ENCODE data around the gene NDRG2. TPM values are rescaled to one million over a fixed set of nuclear protein-coding genes. Genes with fewer than 3 reads are reported as not detected.

Gene NDRG2
- total and polyA plus RNA-seq, 9 of the 15 experiments (the other 6 are each of a cell fraction or from before 2014, with no cell fraction given), result 10.1 to 105 (median 41.0) TPM

GRCh38 chr14:21026988-21027315 lies 2.1 kb upstream of the NDRG2 start (continued):
- TF ChIP-seq, protein P1, sequence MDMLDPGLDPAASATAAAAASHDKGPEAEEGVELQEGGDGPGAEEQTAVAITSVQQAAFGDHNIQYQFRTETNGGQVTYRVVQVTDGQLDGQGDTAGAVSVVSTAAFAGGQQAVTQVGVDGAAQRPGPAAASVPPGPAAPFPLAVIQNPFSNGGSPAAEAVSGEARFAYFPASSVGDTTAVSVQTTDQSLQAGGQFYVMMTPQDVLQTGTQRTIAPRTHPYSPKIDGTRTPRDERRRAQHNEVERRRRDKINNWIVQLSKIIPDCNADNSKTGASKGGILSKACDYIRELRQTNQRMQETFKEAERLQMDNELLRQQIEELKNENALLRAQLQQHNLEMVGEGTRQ (CRISPR knock-in tag; IDR thresholded peaks at IDR 0.05), result no peak
- TF ChIP-seq ZNF785 (CRISPR knock-in tag; IDR thresholded peaks at IDR 0.05), result no peak
- no peak for TF ChIP-seq ZNF696 (CRISPR knock-in tag; conservative IDR thresholded peaks at IDR 0.05)
- TF ChIP-seq, protein P2, sequence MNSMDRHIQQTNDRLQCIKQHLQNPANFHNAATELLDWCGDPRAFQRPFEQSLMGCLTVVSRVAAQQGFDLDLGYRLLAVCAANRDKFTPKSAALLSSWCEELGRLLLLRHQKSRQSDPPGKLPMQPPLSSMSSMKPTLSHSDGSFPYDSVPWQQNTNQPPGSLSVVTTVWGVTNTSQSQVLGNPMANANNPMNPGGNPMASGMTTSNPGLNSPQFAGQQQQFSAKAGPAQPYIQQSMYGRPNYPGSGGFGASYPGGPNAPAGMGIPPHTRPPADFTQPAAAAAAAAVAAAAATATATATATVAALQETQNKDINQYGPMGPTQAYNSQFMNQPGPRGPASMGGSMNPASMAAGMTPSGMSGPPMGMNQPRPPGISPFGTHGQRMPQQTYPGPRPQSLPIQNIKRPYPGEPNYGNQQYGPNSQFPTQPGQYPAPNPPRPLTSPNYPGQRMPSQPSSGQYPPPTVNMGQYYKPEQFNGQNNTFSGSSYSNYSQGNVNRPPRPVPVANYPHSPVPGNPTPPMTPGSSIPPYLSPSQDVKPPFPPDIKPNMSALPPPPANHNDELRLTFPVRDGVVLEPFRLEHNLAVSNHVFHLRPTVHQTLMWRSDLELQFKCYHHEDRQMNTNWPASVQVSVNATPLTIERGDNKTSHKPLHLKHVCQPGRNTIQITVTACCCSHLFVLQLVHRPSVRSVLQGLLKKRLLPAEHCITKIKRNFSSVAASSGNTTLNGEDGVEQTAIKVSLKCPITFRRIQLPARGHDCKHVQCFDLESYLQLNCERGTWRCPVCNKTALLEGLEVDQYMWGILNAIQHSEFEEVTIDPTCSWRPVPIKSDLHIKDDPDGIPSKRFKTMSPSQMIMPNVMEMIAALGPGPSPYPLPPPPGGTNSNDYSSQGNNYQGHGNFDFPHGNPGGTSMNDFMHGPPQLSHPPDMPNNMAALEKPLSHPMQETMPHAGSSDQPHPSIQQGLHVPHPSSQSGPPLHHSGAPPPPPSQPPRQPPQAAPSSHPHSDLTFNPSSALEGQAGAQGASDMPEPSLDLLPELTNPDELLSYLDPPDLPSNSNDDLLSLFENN (IDR thresholded peaks at IDR 0.05; ENCODE audit: low read depth in 2 of 2, low read length in 2 of 2), result no peak
- TF ChIP-seq MCM2 (IDR thresholded peaks at IDR 0.05; ENCODE audit: low read depth), result no peak

GRCh38 chr14:21026274-21026987 lies 1.6 kb upstream of the NDRG2 start:
- POLR2A ChIA-PET, result interaction anchor here (0.6 to 1.1 kb wide), 5 partner anchors 9 to 287 kb away, joined by 3 read pairs; no protein-coding TSS in a partner anchor

More at GRCh38 chr14:21026274-21026987, 1.6 kb upstream of the NDRG2 start:
- H3K36me3 ChIP-seq (ENCODE audit: control insufficient read depth, insufficient read depth, low read length), result peaks cover 5% of the 10 kb centered on the region; the same call in 1 of the 3 replicates
- CTCF ChIA-PET (ENCODE audit: low intra/inter-chr PET ratio), result no interaction called here
- no peaks in the 10 kb centered on the region for H3K27me3 ChIP-seq (ENCODE audit: control insufficient read depth in 2 of 2, insufficient read depth in 2 of 2, low read length in 2 of 2)
- H4K20me1 ChIP-seq (replicated peaks; ENCODE audit: control insufficient read depth, insufficient read depth, low read length), result no peaks in the 10 kb centered on the region
- H3K4me2 ChIP-seq (ENCODE audit: insufficient read depth, low read length), result peak overlapping the region; percentile 70
- TF ChIP-seq ZFX (CRISPR knock-in tag; IDR thresholded peaks at IDR 0.05), result peak; percentile 27; the same call in 1 of the 2 replicates
- no peak for TF ChIP-seq RB1 (IDR thresholded peaks at IDR 0.05; ENCODE audit: low read depth)
- FAIRE-seq (no peak), DNase-seq (ENCODE audit: extremely low read depth in 1 of 4, low spot score in 3 of 4) (peak in 1 of 4 experiments; percentile 12), ATAC-seq (no peak)
- H3K9me1 ChIP-seq (ENCODE audit: control insufficient read depth, insufficient read depth, low read length), result peaks cover 2% of the 10 kb centered on the region
- peaks cover 21% of the 10 kb centered on the region for H3K79me2 ChIP-seq (ENCODE audit: control insufficient read depth, insufficient read depth, low read length)
- H3K4me3 ChIP-seq, result no peak overlapping the region
- WGBS (ENCODE audit: insufficient coverage, low coverage, missing lambda C conversion rate), result 13% methylated on average over 5 of the region's 7 CpGs
- H2AFZ ChIP-seq (ENCODE audit: low read depth, low read length), result peak overlapping the region; percentile 81
- intact Hi-C loops (cut with micrococcal nuclease) (no loop called here), in situ Hi-C loops (cut with MboI) (no loop called here)
- H3K9ac ChIP-seq (ENCODE audit: insufficient read depth in 1 of 2, low read depth in 2 of 2, low read length in 2 of 2), result peak overlapping the region; percentile 59 to 77; a peak in 3 of 4 replicates
- H3K4me1 ChIP-seq (replicated peaks in 1 of 2; ENCODE audit: control insufficient read depth in 2 of 2, insufficient read depth in 2 of 2, low read length in 2 of 2), result peaks cover 35 to 40% of the 10 kb centered on the region in 2 experiments
- no TSS peak for BruUV-seq (replicated peaks)
- no peaks in the 10 kb centered on the region for H3K9me3 ChIP-seq (replicated peaks; ENCODE audit: control insufficient read depth, insufficient read depth, low read depth, low read length)
- H3K27ac ChIP-seq (ENCODE audit: extremely low read depth, low read depth, low read length), result peak overlapping the region; percentile 80

All from K562 (cell line).